Subcutaneous adipose tissue (tissue), 4 donors: ENCODE data around the gene TBX22. TPM values are rescaled to one million over a fixed set of nuclear protein-coding genes. Genes with fewer than 3 reads are reported as not detected.

ENCODE experiments used
- CTCF ChIP-seq: fragments of 450-650 bp; IDR thresholded peaks from one replicate; pipeline ENCODE4 v1.5.1; 2016; ENCODE audit warnings: low read depth, mild to moderate bottlenecking, control low read depth, antibody characterized with exemption, moderate library complexity
- total RNA-seq, 4 donors: library from RNA; depleted of rRNA; stranded (reverse); fragments of >200 nt; gene quantifications; one replicate each; pipeline ENCODE4 v1.1.0, GENCODE V29; 2016

The TBX22 gene
- total RNA-seq, 4 donors from 2014 or later, result not detected

- no peak for TF ChIP-seq CTCF
These were observed 7.9 kb downstream of the TBX22 start for GRCh38 chrX:80022363-80023031.

DNA sequence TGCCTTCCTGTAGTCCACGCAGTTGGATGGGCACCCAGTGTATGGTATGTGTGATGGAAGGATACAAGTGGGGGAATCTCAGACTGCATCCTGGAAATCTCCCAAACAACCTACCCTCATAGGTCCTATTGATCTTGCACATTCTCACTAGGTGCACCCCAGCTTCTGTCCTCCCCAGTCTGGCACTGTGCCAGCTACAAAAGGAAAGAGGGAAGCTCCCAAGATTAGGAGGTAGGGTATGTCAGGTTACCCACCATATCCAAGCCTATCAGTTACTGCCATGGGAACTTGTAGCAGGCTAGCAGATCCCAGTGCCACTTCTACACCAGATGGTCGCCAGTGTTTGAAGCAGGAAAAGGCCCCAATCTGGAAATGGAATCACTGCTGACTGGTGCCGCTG, 11.6 kb downstream of the TBX22 start:
- no peak for TF ChIP-seq CTCF
